OCI-LY1 (cell line): ENCODE measurements around the gene MGST2.
A peak's percentile ranks its signal among the peaks of the same experiment; 100 is the strongest.

ENCODE experiments used
- H2AFZ ChIP-seq: fragments of 200-600 bp; sonication (generic), shearing (Covaris generic); 2 replicates; pipeline ENCODE4 v1.6.0; 2014; ENCODE audit warnings: antibody characterized with exemption, mild to moderate bottlenecking, low read length
- H3F3A ChIP-seq: fragments of 200-600 bp; sonication (generic), shearing (Covaris generic); 2 replicates; pipeline ENCODE4 v1.6.0; 2014; ENCODE audit warnings: mild to moderate bottlenecking, antibody characterized with exemption, low read length, moderate library complexity; ENCODE audit not compliant: insufficient read depth
- H3K27ac ChIP-seq: fragments of 200-600 bp; sonication (generic); 2 replicates; pipeline ENCODE4 v1.5.1; 2014; ENCODE audit warnings: low read length, mixed run types, mild to moderate bottlenecking, low read depth; ENCODE audit not compliant: poor library complexity, severe bottlenecking
- H3K27me3 ChIP-seq: fragments of 200-600 bp; sonication (generic); 2 replicates; pipeline ENCODE4 v1.6.0; 2014; ENCODE audit warnings: antibody characterized with exemption, mild to moderate bottlenecking, low read length, moderate library complexity; ENCODE audit not compliant: insufficient read depth
- H3K36me3 ChIP-seq: fragments of 200-600 bp; sonication (generic); 2 replicates; pipeline ENCODE4 v1.6.1; 2014; ENCODE audit warnings: mild to moderate bottlenecking, antibody characterized with exemption, low read length, moderate library complexity, mixed read lengths; ENCODE audit not compliant: insufficient read depth
- H3K4me1 ChIP-seq: fragments of 200-600 bp; sonication (generic); 2 replicates; pipeline ENCODE4 v1.5.1; 2014; ENCODE audit warnings: mild to moderate bottlenecking, low read length, moderate library complexity; ENCODE audit not compliant: insufficient read depth, severe bottlenecking
- H3K4me2 ChIP-seq: fragments of 200-600 bp; sonication (generic), shearing (Covaris generic); 2 replicates; pipeline ENCODE4 v1.6.1; 2014; ENCODE audit warnings: low read length
- H3K4me3 ChIP-seq: fragments of 200-600 bp; sonication (generic); 2 replicates; pipeline ENCODE4 v1.5.1; 2014; ENCODE audit warnings: low read length, low read depth, mild to moderate bottlenecking, mixed read lengths; ENCODE audit not compliant: poor library complexity, severe bottlenecking
- H3K79me2 ChIP-seq: fragments of 200-600 bp; shearing (Covaris generic); 2 replicates; pipeline ENCODE4 v1.6.1; 2016; ENCODE audit warnings: mixed run types, low read length, mixed read lengths; ENCODE audit not compliant: insufficient read depth
- H3K9ac ChIP-seq: fragments of 200-600 bp; sonication (generic), shearing (Covaris generic); 2 replicates; pipeline ENCODE4 v1.6.1; 2014; ENCODE audit warnings: mild to moderate bottlenecking, low read length, mixed read lengths
- H3K9me2 ChIP-seq: fragments of 200-600 bp; sonication (generic), shearing (Covaris generic); 2 replicates; pipeline ENCODE4 v1.6.1; 2014; ENCODE audit warnings: low read depth, mild to moderate bottlenecking, low read length, mixed read lengths
- H3K9me3 ChIP-seq: fragments of 200-600 bp; shearing (Covaris generic); 2 replicates; pipeline ENCODE4 v1.6.1; 2014; ENCODE audit warnings: low read length, mixed read lengths
- H4K20me1 ChIP-seq: fragments of 200-600 bp; sonication (generic), shearing (Covaris generic); 2 replicates; pipeline ENCODE4 v1.6.0; 2016; ENCODE audit warnings: mild to moderate bottlenecking, low read length; ENCODE audit not compliant: insufficient read depth
- EZH2 ChIP-seq: fragments of 200-600 bp; sonication (generic), shearing (Covaris generic); IDR thresholded peaks from 2 replicates; pipeline ENCODE4 v1.8.0; 2017; ENCODE audit warnings: borderline replicate concordance, mixed run types, mild to moderate bottlenecking, antibody characterized with exemption, low read length, moderate library complexity, mixed read lengths
- TF ChIP-seq, protein P1 (sequence below): fragments of 200-600 bp; sonication (generic), shearing (Covaris generic); IDR thresholded peaks from 2 replicates; pipeline ENCODE4 v1.5.1; 2017; ENCODE audit warnings: mild to moderate bottlenecking, antibody characterized with exemption, low read length, moderate library complexity, mixed read lengths

The MGST2 gene

DNA sequence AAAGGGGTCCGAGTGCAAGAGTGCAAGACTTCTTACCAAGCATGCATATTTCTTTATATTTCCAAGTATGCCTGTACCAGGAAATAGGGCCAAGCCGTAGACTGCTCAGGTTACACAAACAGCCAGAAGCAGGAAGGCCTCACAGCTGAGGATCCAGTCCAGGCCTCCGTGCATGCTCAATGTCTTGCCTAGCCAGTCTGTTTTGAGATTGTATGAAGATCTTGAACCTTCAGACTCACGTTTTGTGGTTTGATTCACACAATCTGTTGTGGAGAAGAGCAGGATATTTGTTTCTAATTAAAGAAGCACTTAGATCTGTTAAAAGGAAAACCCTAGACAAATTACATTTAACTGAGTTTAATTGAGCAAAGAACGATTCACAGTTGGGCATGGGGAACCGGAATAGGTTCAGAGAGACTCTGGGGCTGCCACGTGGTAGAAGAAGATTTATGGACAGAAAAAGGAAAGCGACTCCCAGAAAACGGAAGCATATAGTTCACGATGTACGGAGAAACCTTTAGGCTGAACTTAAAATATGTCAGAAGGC is 1.2 kb downstream of the MGST2 start:
- Histone ChIP-seq H3K36me3 (no peaks in the 10 kb centered on the region), H3K4me3 (peak overlapping the region; percentile 78), H3K9me3 (no peaks in the 10 kb centered on the region), H3K9ac (peak overlapping the region; percentile 78), H3K4me1 (peaks cover 16% of the 10 kb centered on the region), H3K27me3 (no peaks in the 10 kb centered on the region), H3K9me2 (no peaks in the 10 kb centered on the region), H4K20me1 (no peaks in the 10 kb centered on the region), H2AFZ (peak overlapping the region; percentile 66; the same call in 1 of the 2 replicates), H3K79me2 (no peaks in the 10 kb centered on the region), H3K27ac (no peak overlapping the region), H3F3A (no peaks in the 10 kb centered on the region), H3K4me2 (peak overlapping the region; percentile 80)
- TF ChIP-seq, protein P1, sequence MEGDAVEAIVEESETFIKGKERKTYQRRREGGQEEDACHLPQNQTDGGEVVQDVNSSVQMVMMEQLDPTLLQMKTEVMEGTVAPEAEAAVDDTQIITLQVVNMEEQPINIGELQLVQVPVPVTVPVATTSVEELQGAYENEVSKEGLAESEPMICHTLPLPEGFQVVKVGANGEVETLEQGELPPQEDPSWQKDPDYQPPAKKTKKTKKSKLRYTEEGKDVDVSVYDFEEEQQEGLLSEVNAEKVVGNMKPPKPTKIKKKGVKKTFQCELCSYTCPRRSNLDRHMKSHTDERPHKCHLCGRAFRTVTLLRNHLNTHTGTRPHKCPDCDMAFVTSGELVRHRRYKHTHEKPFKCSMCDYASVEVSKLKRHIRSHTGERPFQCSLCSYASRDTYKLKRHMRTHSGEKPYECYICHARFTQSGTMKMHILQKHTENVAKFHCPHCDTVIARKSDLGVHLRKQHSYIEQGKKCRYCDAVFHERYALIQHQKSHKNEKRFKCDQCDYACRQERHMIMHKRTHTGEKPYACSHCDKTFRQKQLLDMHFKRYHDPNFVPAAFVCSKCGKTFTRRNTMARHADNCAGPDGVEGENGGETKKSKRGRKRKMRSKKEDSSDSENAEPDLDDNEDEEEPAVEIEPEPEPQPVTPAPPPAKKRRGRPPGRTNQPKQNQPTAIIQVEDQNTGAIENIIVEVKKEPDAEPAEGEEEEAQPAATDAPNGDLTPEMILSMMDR = no peak
- no peak for TF ChIP-seq EZH2

DNA sequence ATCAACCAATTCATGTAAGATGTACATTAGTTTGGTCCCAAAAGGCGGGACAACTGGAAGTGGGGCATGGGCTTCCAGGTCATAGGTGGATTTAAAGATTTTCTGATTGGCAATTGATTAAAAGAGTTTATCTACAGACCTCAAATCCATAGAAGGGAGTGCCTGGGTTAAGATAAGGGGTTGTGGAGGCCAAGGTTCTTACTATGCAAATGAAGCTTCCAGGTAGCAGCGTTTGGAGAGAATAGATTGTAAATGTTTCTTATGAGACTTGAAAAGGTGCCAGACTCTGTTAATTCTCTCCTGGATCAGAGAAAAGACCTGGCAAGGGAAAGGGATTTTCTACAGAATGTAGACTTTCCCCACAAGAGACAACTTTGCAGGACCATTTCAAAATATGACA is 2.4 kb downstream of the MGST2 start:
- H2AFZ ChIP-seq = no peak overlapping the region
- TF ChIP-seq EZH2 = no peak
- TF ChIP-seq, protein P1 = no peak
- no peaks in the 10 kb centered on the region for H3K9me2 ChIP-seq
- H3F3A ChIP-seq = no peaks in the 10 kb centered on the region
- H3K4me2 ChIP-seq = no peak overlapping the region
- H3K79me2 ChIP-seq = no peaks in the 10 kb centered on the region
- no peak overlapping the region for H3K4me3 ChIP-seq
- no peaks in the 10 kb centered on the region for H3K9me3 ChIP-seq
- H3K27me3 ChIP-seq = no peaks in the 10 kb centered on the region
- H3K27ac ChIP-seq = no peak overlapping the region
- peaks cover 16% of the 10 kb centered on the region for H3K4me1 ChIP-seq
- H3K36me3 ChIP-seq = no peaks in the 10 kb centered on the region
- no peak overlapping the region for H3K9ac ChIP-seq
- no peaks in the 10 kb centered on the region for H4K20me1 ChIP-seq

DNA sequence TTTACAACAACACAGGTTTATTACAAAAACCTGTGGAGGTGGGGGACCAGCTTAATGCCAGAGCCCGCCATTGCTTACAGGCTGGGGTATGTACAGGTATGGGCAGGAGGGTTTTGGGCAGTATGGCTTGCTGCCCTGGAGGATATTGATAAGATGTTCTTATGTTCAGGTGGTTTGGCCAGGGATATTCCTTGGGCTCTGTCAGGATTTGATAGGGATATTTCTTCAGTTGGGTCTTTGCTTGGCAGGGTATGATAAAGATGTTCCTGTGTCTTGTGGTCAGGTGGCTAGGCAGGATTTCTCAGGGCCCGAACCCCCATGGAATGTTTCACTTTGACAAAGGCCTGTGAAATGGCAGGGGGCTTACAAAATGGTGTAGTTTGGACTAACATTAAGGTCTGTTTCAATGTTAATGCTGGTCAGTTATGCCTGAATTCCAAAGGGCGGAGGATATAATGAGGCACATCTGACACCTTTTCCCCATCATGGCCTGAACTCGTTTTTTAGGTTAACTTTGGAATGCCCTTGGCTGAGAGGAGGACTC is 3.1 kb downstream of the MGST2 start:
- Histone ChIP-seq H3K9me3 (no peaks in the 10 kb centered on the region), H3K27me3 (no peaks in the 10 kb centered on the region), H3K4me2 (no peak overlapping the region), H3K4me3 (no peak overlapping the region), H3K79me2 (no peaks in the 10 kb centered on the region), H3K27ac (no peak overlapping the region), H4K20me1 (no peaks in the 10 kb centered on the region), H3K9me2 (no peaks in the 10 kb centered on the region), H3K36me3 (no peaks in the 10 kb centered on the region), H3K9ac (no peak overlapping the region), H3K4me1 (peaks cover 16% of the 10 kb centered on the region), H2AFZ (no peak overlapping the region), H3F3A (no peaks in the 10 kb centered on the region)
- TF ChIP-seq, protein P1 = no peak
- TF ChIP-seq EZH2 = no peak
